GM08714 (cell line): ENCODE results near the gene AOAH.
"Not testable (repeated sequence)": the region's sequence is repeated elsewhere in the genome, so short reads cannot be mapped to it uniquely, and the experiment has no call there.

Experiments used
- H3K4me3 ChIP-seq: fragments of 200-500 bp; sonication (Bioruptor generic); 2 replicates; pipeline ENCODE4 v1.5.1; 2014; ENCODE audit warnings: mild to moderate bottlenecking, low read length, inconsistent platforms
- ZNF274 ChIP-seq: IDR thresholded peaks from 2 replicates; pipeline ENCODE4 v1.6.1; 2012; ENCODE audit warnings: mild to moderate bottlenecking, low read depth, low read length

AOAH gene

DNA sequence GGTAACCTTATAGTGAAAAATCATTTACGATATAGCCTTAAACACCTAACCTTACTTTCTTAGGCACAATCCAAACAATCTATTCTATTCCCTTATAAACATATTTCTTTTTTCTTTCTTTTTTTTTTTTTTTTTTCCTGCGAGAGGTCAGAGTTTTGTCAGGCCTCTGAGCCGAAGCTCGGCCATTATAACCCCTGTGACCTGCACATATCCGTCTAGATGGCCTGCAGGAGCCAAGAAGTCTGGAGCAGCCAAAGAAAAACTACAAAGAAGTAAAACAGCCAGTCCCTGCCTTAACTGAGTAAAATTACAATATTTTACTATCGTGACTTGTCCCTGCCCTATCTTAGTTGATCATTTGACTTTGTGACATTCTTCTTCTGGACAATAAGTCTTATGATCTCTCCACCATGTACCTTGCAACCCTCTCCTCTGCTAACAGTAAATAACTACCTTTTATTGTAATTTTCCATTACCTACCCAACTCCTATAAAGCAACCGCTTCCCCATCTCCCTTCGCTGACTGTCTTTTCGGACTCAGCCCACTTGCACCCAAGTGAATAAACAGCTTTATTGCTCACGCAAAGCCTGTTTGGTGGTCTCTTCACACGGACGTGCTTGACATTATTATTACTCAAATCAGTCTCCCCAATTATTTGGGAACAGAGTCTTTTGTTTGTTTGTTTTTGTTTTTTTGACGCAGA, 64.5 kb downstream of the AOAH start:
- TF ChIP-seq ZNF274, result no peak
- no peak overlapping the region for H3K4me3 ChIP-seq

DNA sequence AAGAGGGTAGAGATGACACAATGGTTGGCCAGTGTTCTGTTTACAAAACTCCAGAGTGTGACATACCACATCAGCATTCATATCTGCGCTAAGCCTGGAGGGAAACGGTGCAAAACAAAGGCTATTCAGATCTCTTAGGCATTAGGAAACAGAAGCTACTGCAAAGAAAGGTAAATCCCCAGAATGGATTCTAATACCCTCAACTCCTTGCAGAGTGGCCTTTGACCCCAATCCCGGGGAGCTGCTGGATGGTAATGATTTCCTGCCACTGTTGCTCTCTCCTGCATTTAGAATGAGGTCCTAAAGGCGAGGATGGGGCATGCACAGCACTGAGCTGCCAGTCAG, 65.2 kb downstream of the AOAH start:
- no peak for TF ChIP-seq ZNF274
- H3K4me3 ChIP-seq, result no peak overlapping the region

DNA sequence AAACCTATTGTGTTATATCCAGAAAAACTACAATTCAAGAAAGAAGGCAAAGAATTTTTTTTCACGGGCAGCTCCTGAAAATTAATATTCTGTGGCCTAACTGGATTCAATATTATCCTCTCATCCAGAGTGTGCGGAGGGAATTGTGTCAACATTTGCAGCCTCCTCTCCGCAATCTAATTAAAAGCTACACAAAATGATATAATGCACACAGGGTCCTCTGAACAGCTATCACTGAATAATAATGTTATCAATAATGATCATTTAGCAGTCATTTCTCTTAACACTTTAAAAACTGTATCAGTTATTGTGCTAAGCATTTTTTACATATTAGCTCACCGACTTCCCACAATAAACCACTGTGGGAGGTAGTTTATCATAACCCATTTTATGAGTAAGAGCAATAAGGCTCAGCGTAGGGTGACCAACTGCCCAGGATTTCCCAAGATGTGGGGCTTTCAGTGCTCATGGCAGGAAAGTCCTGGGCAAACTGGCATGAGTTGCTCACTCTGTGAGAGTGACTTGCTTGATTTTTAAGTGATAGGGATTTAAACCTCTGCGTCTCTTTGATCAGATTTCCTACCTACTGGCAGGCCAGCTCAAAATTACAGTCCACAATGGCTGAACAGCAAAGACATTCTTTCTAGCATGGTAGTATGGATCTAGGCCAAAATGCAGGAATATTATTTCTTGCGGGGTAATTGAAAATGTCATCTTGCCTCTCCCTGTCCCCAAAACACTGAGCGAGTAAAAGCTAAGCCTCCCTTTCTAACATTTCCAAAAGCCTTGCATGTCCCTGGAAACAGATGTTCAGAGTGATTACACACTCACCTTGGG, 65.7 kb downstream of the AOAH start:
- H3K4me3 ChIP-seq, result no peak overlapping the region
- TF ChIP-seq ZNF274, result no peak

DNA sequence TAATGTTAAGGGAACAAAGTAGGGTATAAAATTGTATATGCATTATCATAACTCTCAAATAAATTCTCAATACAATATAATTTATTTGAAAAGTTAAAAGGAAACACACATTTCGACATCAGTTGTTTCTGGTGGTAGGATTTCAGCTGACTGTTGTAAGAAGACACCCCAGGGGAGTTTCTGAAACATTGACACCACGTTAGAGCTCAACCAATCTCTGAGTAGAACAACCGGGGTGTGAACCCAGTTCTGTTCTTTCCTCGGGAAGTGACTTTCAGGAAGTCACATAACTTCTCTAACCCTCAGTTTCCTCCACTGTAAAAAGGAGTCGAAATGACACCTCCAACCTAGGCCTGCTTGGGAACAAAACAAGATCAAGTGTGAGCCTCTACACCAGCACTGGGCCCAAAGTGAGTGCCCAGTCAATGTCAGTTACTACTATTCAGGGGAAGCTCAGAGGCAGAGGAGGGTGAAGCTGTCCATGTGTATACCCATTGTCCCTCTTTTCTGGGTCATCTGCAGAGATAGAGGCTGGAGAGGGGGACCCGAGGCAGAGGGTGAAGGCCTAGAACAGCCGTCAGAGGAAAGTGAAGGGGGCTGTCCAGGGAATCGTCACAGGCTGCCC, 67.1 kb downstream of the AOAH start:
- no peak for TF ChIP-seq ZNF274
- no peak overlapping the region for H3K4me3 ChIP-seq

DNA sequence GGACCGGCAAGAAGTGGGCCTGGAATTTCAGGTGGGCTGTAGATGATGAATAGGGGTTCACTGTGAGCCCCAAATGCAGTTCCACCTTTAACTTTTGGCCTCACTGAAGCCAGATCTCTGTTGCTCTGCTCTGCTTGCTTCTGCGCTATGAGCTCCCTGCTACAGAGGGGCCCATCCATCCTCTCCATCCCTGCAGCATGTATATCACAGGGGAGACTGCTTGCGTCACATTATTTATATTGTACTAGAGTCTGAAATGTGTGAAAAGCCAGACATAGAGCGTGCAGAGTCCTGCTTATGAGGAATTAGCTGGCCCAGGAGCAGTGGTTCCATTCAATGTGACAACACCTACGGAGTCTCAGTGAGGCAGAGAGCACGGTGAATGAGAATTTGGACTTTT, 69.9 kb downstream of the AOAH start:
- no peak for TF ChIP-seq ZNF274
- no peak overlapping the region for H3K4me3 ChIP-seq

DNA sequence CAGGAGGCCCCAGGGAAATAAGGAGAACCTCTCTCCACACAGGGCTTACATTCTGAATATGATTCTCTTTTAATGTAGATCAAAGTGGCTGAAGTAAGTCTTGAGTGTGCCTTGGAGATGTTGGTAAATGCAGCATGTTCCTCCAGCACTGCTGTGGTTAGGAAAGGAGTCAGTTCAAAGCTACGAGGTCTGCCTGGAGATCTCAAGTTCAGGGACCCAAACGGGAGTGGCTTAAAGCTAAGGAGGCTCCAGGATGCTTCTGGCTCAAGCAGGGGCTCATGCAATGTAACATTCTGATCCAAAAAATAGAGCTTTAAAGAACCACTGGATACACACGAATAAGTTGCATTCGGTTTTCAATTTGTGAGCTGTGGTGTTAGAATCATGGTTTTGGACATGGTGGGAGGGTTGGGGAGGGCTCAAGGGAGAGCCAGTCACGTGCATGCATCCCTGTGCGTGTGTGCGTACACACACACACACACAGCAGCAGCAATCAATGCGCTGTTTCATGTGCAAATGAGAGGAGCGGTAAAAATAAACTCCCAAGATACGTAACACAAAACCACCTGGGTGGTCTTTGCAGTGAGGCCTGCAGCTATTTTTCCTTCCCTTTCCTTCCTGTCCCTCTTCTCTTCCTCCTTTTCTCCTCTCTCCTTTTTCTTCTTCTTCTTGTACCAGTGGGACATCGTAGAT, 70.5 kb downstream of the AOAH start:
- TF ChIP-seq ZNF274, result no peak
- H3K4me3 ChIP-seq, result no peak overlapping the region

DNA sequence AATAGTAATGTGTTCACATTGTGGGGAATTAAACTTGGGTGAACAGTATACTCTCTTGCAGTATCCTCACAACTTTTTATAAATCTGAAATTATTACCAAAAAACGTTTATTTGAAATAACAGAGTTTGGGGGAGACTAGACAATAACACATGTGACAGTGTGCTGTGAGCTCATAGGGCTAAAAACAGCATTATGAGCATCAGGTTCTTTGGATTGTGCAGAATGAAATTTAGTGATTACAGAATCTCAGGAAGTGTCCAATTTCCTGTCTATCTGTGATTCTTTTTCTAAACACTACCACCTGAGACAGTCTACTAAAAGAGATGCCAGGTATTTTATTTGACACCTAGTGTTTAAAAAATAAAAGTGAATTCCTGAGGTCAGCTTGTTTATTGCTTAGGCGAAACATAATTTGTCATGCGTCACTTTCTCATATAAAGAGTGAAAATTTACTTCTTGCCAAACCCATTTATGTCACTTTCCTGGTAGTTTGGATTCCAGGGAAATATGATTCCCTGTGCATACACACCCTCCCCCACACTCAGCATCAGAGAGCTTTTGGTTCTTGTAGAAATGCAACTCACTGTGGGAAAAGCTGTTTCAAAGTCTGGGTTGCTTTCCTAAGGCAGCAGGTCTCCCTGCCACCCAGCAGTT, 71.2 kb downstream of the AOAH start:
- no peak overlapping the region for H3K4me3 ChIP-seq
- no peak for TF ChIP-seq ZNF274

DNA sequence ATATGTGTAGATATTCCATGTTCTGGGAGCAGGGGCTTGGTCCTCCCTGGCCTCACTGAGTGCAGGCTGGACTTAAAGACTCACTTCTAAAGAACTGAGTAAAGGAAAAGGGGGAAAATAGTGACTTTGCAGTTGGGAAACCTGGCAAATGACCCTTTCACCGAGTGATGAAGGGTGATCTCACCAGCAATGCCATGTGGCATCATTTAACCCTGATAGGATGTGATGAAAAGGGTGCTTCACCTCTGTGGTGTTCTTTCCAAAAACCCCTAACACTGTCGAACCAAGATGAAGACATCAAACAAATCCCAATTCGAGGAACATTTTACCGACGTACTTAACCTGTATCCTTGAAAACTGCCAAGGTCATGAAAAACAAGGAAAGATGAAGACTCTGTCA, 71.9 kb downstream of the AOAH start:
- no peak for TF ChIP-seq ZNF274
- H3K4me3 ChIP-seq, result no peak overlapping the region

DNA sequence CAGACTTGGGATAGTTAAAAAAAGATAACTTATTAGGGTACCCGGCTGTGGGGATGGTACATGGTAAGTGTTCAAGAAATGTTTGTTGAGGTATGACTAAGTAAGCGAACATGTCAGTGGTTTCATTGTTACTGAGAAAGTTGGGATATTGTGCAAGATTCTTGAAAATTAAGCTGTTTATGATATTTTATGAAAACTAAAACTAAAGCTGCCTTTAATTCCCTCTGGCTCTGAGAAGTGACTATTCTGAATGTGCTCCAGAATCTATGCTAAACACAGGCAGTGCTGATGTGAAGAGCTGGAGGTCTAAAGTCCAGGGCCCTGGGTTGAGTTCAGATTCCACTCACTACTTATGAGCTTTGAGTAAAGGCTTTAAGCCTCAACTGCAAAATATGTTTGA, 72.9 kb downstream of the AOAH start:
- no peak overlapping the region for H3K4me3 ChIP-seq
- no peak for TF ChIP-seq ZNF274

DNA sequence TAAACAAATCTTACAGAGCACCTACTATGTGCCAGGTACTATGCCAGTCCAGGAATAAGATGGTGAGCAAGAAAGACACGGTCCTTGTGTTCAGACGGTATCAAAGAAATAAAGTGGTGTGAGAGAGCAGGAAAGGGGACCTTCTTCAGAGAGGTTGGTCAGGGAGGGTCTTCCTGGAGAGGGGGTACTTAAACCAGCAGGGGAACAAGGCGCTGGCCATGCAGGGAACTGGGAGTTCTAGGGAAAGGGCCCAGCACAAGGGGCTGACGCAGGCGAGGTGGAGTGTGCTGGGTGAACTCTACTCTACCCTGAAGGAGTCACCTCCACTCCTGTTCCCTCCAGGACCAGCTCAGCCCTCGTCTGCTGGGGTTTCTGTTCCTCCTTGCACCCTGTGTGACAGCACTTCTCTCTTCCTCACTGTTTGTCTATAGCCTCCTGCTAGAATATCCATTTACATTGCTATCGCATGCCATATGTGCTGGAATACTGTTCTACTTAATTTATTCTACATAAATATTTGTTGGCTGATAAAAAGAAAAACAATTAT, 73.5 kb downstream of the AOAH start:
- H3K4me3 ChIP-seq, result no peak overlapping the region
- TF ChIP-seq ZNF274, result no peak

DNA sequence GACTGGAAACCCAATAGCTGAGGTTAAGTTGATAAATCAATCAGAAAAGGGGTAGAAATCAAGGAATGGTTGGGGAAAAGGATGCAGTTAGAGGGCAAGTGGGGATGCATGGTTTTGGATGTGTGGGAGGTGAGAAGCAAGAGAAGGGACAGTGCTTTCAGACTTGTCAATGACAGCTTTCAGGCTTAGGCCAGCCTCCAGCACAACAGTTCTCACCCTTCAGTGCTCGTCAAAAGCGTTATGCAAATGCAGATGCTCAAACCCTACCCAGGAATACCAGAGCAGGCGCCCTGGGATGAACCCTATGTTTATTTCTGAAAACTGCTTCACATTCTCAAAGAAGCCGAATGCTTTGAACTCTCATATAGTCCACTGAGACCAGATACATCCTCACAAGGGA, 74.0 kb downstream of the AOAH start:
- no peak for TF ChIP-seq ZNF274

DNA sequence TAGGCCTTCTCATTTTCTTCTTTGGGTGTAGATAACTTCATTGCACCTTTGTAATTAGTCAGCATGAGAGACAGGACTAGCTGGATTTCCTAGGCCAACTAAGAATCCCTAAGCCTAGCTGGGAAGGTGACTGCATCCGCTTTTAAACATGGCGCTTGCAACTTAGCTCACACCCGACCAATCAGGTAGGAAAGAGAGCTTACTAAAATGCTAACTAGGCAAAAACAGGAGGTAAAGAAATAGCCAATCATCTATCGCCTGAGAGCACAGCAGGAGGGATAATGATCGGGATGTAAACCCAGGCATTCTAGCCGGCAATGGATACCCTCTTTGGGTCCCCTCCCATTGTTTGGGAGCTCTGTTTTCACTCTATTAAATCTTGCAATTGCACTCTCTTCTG, 75.0 kb downstream of the AOAH start:
- not testable (repeated sequence) for H3K4me3 ChIP-seq

More for the DNA sequence above, 74.0 kb downstream of the AOAH start:
- no peak overlapping the region for H3K4me3 ChIP-seq

DNA sequence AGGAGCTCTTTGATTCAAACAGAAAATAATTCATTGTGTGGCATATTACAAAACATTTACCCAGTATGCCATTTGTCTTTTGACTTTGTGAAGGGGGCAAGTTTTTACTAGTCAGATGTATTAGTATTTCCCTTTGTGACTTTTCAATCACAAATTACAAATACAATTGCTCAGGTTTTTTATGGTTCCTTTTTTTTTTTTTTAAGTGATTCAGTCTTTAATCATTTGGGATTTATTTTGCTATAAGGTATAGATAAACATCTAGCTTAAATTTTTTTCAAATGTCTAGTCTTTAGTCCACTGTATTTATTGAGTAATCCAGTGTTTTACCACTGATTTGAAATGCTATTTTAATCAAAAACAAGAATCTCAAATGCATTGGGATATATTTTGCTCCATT, 75.9 kb downstream of the AOAH start:
- TF ChIP-seq ZNF274, result no peak
- H3K4me3 ChIP-seq, result no peak overlapping the region
